ENCODE results near the gene OSCP1.

Gene OSCP1

GRCh38 chr1:36471830-36472641 lies 21.8 kb upstream of the OSCP1 start:
- DNase-seq: no peak

- no peak for DNase-seq
Observed at GRCh38 chr1:36469163-36469562, 18.9 kb upstream of the OSCP1 start.

GRCh38 chr1:36467700-36468455 lies 17.6 kb upstream of the OSCP1 start:
- no peak for DNase-seq

- no peak for DNase-seq
Observed at GRCh38 chr1:36467027-36467410, 16.8 kb upstream of the OSCP1 start.

GRCh38 chr1:36466370-36467026 lies 16.2 kb upstream of the OSCP1 start:
- DNase-seq: no peak

GRCh38 chr1:36465731-36466369 lies 15.6 kb upstream of the OSCP1 start:
- DNase-seq: no peak

GRCh38 chr1:36464605-36465393 lies 14.5 kb upstream of the OSCP1 start:
- DNase-seq: peak; percentile 59

GRCh38 chr1:36463803-36464604 lies 13.8 kb upstream of the OSCP1 start, which contains the start of gene MRPS15:
Gene MRPS15 (minus strand): TSS chr1:36464384. CDS start chr1:36464275, 109 bp downstream.
- DNase-seq: peak; percentile 90

GRCh38 chr1:36463463-36463802 lies 13.2 kb upstream of the OSCP1 start:
- no peak for DNase-seq

- no peak for DNase-seq
Observed at GRCh38 chr1:36458910-36459309, 8.7 kb upstream of the OSCP1 start.

- DNase-seq: no peak
Observed at GRCh38 chr1:36457691-36458090, 7.4 kb upstream of the OSCP1 start.

- no peak for DNase-seq
Observed at GRCh38 chr1:36456391-36456928, 6.2 kb upstream of the OSCP1 start.

GRCh38 chr1:36455386-36455785 lies 5.1 kb upstream of the OSCP1 start:
- DNase-seq: no peak

- no peak for DNase-seq
Observed at GRCh38 chr1:36453600-36454388, 3.5 kb upstream of the OSCP1 start.

GRCh38 chr1:36453051-36453450 lies 2.8 kb upstream of the OSCP1 start:
- no peak for DNase-seq

- no peak for DNase-seq
Observed at GRCh38 chr1:36450919-36451305, 661 bp upstream of the OSCP1 start.

- no peak for DNase-seq
Observed at GRCh38 chr1:36448530-36449056, 1.7 kb downstream of the OSCP1 start.

- no peak for DNase-seq
Observed at GRCh38 chr1:36447450-36447849, 2.8 kb downstream of the OSCP1 start.

- no peak for DNase-seq
Observed at GRCh38 chr1:36446746-36447145, 3.5 kb downstream of the OSCP1 start.

- peak; percentile 18 for DNase-seq
Observed at GRCh38 chr1:36446271-36446670, 4.0 kb downstream of the OSCP1 start.

All from COR-L47 (cell line).